NCI-H82 treated with DMSO at 0.1 percent for 48 hours (cell line): ENCODE results near the gene SIRPG.
"Not testable (repeated sequence)": the region's sequence is repeated elsewhere in the genome, so short reads cannot be mapped to it uniquely, and the experiment has no call there.

ENCODE experiments used
- DNase-seq: peaks from one replicate; lab custom pipeline; 2025; ENCODE audit not compliant: unreplicated experiment; lab: John Stamatoyannopoulos, UW

The SIRPG gene

DNA sequence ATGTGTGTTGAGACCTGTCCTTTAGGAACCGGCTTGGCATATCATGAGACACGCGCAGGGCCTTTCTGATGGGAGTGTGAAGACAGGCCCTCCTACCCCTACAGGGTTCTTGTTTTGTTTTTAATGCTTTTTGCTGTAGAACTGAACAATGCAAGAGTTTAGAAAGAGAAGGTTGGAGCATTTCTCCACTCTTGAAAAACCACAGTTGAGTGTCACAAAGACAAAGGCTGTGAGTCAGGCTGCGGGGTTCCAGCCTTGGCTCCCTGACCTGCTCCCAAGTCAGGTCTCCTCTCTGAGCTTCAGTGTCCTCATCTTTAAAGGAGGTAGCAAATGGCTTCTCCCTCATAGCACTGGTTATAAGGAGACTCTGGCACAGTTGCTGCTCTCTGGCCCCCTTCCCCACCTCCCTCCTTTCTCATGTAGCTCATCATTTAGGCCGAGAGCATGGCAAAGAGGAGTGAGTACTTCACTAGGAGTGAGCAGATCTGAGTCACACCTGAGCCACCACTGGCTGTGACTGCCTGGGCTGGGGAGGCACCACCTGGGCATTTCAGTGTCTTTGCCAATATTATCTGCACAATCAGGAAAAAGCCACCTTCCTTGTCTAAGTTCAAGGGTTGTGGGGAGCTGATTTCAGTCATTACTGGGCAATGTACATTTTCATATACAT, 48.8 kb downstream of the SIRPG start:
- not testable (repeated sequence) for DNase-seq

DNA sequence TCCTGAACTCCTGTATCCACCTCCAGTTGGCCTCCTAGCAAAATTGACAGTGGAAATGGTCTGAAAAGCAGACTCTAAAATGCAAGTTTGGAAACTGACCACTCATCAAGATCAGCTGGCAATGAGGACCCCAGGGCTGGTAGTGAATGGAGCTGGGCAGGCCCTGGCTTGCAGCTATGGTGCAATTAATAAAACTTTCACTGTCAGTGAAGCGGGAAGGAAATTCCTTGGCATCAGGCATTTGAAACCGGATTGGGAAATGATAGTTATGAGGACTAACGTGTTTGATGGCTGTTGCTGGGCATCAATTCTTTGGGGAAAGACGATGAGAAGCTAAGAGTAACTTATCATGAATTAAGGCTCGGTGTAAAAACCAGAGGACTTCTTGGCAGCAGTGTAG, 56.8 kb downstream of the SIRPG start:
- no peak for DNase-seq

DNA sequence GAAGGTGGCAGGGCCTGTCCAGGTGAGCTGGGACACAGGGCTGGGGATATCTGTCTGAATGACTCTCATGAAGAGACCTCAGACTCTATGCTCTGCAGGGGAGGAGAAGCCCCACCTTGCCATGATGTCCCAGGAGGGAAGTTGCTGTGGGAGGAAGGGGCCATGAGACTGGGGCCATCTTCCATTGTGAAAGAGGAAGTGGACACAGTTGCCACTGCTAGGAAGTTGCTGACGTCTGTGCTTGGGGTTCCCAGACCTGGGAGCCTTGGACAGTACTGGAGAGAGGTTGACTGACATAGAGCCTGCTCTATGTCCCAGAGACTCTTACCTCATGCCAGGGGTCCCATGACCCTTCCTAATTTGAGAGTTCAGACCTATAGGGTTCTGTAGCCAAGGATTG, 62.2 kb downstream of the SIRPG start:
- DNase-seq, result no peak

DNA sequence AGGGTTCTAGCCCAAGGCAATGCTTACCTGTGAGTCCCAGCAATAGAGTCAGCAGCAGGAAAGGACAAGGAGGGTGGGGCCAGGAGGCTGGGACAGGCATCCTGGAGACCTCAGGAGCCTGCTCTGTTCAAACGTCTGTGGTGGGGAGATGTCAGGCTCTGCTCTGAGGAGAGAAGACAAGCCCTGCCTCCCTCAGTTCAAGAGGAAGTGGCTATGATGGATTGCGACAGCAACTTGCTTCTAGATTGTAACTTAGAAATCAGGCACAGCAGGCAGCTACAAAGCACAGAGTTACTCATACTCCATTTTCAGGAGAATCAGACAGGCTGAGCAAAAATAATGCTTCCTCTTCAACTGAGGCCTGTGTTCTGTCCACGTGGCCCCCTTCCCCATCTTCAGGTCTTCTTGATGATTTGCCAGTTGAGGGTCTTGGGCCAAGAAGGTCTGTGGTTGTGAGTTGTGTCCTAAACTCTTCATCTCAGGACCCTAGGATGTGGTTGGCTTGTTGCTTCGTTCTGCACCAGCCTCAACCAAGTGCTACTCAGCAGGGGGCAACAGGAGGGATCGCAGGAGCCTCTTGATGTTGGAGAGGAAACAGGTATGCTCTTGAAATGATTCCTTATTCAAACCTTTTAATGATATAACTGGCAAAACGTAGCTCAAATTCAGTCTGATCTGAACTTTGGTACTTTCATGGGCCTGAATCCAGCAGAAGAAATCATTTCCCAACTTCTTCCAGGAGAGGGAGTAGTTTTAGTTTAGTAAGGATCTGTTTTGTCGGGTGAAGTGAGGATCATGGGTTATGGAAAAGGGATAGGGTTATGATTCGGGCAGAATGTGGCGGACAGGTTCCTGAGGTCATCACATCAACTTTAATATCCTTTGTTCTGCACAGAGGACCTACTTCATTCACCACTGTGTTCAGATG, 68.8 kb downstream of the SIRPG start:
- no peak for DNase-seq

DNA sequence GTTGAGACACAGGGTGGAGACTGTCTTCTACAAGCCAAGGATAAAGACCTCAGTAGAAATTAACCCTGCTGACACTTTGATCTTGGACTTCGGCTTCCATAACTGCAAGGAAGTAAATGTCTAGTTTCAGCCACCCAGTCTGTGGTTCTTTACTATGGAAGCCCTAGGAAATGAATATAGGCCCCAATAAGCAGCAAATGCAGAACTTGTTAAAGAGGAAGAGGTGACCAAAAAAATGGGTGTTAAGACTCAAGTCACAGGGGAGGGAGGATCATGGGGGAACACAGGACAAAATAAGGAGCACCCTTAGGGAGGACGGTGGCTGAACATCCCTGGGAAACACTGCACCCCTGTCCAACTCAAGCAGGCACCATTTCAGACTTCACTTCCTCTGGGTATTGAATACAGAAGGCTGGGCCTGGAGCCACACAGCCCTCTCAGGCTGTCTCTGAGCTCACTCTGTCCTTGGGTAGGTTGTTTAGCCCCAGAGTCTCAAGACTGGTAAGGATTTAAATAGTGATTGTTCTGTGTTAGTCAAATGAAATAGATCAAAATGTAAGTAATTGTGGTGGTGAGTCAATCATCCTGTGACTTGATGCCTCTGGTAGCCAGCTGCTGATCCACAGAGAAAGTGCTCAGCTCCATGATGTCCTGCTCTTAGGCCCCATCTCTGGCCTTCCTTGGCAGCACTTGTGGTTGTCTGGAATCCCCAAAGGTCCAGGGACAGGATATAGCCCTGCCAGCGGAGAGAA, 69.6 kb downstream of the SIRPG start:
- no peak for DNase-seq

DNA sequence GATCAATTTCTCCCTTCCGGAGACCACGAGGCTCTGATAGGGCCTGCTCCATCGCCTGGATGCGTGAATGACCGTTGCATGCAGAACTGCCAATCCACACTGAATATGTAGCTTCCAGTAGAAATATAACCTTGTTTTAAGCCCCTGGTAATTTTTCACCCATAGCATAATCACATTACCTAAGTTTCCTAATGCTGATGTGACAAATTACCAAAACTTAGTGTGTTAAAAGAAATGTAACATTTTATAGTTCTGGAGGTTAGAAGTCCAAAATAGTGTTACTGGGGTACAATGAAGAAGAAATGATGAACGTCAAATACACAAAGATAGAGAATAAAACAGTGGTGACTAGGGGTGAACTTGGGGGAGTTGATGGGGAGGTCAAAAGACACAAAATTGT, 78.1 kb downstream of the SIRPG start:
- no peak for DNase-seq
